Endothelial cell (in vitro differentiated cells): ENCODE measurements around the gene MVK. TPM values are rescaled to one million over a fixed set of nuclear protein-coding genes. Genes with fewer than 3 reads are reported as not detected.

Experiments
- DNase-seq: peaks from one replicate; pipeline ENCODE4 v3.0.0; 2021; ENCODE audit warnings: low spot score
- H3K27ac Mint-ChIP-seq: one replicate; pipeline ENCODE4 v1.8.0; 2021; ENCODE audit warnings: mixed read lengths, inconsistent platforms; ENCODE audit not compliant: unreplicated experiment
- H3K27me3 Mint-ChIP-seq: one replicate; pipeline ENCODE4 v1.8.0; 2021; ENCODE audit warnings: mild to moderate bottlenecking, moderate library complexity, mixed read lengths, inconsistent platforms; ENCODE audit not compliant: unreplicated experiment
- H3K36me3 Mint-ChIP-seq: one replicate; pipeline ENCODE4 v1.8.0; 2021; ENCODE audit warnings: mild to moderate bottlenecking, low read depth, mixed read lengths, inconsistent platforms; ENCODE audit not compliant: unreplicated experiment
- H3K4me1 Mint-ChIP-seq: one replicate; pipeline ENCODE4 v1.8.0; 2021; ENCODE audit warnings: mild to moderate bottlenecking, mixed read lengths, inconsistent platforms; ENCODE audit not compliant: unreplicated experiment
- H3K4me3 Mint-ChIP-seq: one replicate; pipeline ENCODE4 v1.8.0; 2021; ENCODE audit warnings: mild to moderate bottlenecking, mixed read lengths, inconsistent platforms; ENCODE audit not compliant: unreplicated experiment
- H3K9me3 Mint-ChIP-seq: one replicate; pipeline ENCODE4 v1.8.0; 2021; ENCODE audit warnings: mixed read lengths, inconsistent platforms; ENCODE audit not compliant: unreplicated experiment
- total RNA-seq: library from RNA; stranded (reverse); fragmentation: NEBNext Ultra II Directional; extraction: Animal tissue kit (Norgen Biotek cat#: 25700); gene quantifications from one replicate; pipeline ENCODE4 v1.2.1, GENCODE V29; 2021; ENCODE audit not compliant: unreplicated experiment
- TF ChIP-seq, protein P1 (sequence below): fragments of 200-600 bp; sonication (generic); IDR thresholded peaks from one replicate; pipeline ENCODE4 v1.5.0; 2021; ENCODE audit warnings: antibody characterized with exemption; ENCODE audit not compliant: unreplicated experiment

Gene MVK
- total RNA-seq, 1 donor from 2014 or later = 40.7 TPM

DNA sequence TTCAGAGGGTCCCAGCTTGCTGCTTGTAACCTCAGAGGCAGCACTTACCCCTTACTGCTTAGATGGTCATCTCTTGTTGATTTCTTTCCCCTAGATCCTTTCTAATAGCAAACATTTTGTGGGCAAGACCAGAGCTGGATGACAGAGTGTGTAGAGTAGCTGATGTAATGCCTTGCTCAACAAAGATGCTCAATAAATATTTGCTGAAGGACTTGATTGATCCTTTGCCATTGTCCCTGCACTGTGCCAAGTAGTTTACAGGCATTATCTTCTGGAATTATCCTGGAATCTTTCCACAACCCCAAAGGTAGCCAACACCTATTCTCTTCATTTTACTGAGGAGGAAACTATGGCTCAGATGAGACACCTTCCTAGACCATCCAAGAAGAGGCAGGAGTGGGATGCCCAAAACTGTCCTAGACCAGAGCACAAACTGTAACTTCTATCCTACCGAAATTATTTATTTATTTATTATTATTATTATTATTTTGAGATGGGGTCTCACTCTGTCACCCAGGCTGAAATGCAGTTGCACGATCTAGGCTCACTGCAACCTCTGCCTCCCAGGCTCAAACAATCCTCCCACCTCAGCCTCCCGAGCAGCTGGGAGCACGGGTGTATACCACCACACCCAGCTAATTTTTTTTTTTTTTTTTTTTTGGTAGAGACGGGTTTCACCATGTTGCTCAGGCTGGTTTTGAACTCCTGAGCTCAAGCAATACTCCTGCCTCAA, 1.7 kb upstream of the MVK start:
- H3K36me3 Mint-ChIP-seq = peaks cover 20% of the 10 kb centered on the region
- TF ChIP-seq, protein P1, sequence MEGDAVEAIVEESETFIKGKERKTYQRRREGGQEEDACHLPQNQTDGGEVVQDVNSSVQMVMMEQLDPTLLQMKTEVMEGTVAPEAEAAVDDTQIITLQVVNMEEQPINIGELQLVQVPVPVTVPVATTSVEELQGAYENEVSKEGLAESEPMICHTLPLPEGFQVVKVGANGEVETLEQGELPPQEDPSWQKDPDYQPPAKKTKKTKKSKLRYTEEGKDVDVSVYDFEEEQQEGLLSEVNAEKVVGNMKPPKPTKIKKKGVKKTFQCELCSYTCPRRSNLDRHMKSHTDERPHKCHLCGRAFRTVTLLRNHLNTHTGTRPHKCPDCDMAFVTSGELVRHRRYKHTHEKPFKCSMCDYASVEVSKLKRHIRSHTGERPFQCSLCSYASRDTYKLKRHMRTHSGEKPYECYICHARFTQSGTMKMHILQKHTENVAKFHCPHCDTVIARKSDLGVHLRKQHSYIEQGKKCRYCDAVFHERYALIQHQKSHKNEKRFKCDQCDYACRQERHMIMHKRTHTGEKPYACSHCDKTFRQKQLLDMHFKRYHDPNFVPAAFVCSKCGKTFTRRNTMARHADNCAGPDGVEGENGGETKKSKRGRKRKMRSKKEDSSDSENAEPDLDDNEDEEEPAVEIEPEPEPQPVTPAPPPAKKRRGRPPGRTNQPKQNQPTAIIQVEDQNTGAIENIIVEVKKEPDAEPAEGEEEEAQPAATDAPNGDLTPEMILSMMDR = no peak
- no peak for DNase-seq
- H3K27ac Mint-ChIP-seq = no peak overlapping the region
- H3K4me1 Mint-ChIP-seq = peaks cover 40% of the 10 kb centered on the region
- no peaks in the 10 kb centered on the region for H3K9me3 Mint-ChIP-seq
- H3K27me3 Mint-ChIP-seq = peaks cover 2% of the 10 kb centered on the region
- no peak overlapping the region for H3K4me3 Mint-ChIP-seq

DNA sequence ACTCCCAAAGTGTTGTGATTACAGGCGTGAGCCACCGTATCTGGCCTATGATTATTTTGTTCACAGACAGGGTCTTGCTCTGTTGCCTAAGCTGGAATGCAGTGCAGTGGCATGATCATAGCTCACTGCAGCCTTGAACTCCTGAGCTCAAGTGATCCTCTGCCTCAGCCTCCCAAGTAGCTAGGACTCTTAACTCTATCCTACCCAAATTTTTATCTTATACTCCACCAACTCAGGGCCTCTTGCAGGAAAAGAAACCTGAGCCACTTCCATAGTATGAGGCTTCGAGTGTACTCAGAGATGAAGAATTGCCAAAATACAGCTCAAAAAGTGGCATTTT, 1.1 kb upstream of the MVK start:
- H3K9me3 Mint-ChIP-seq = no peaks in the 10 kb centered on the region
- peaks cover 2% of the 10 kb centered on the region for H3K27me3 Mint-ChIP-seq
- H3K4me3 Mint-ChIP-seq = peak overlapping the region; percentile 94
- peaks cover 40% of the 10 kb centered on the region for H3K4me1 Mint-ChIP-seq
- H3K36me3 Mint-ChIP-seq = peaks cover 18% of the 10 kb centered on the region
- peak overlapping the region; percentile 78 for H3K27ac Mint-ChIP-seq
- TF ChIP-seq, protein P1 = no peak
- no peak for DNase-seq

DNA sequence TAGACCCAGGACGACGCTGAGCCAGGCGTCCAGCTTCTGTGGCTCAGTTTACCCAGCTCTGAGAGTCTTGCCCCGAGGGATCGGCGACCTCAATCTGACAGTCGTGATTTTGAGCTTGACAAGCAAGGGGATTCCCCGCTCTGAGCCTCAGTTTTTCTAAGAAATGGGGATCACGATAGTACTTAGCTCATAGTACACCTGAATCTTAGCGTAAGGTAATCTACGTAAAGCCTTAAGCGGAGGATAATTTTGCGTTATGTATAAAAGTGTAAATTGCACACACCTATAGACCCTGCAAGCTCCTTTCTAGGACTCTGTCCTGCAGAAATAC, 285 bp downstream of the MVK start:
- H3K4me3 Mint-ChIP-seq = peak overlapping the region; percentile 94
- H3K9me3 Mint-ChIP-seq = no peaks in the 10 kb centered on the region
- DNase-seq = no peak
- peaks cover 6% of the 10 kb centered on the region for H3K27me3 Mint-ChIP-seq
- no peak overlapping the region for H3K27ac Mint-ChIP-seq
- peaks cover 14% of the 10 kb centered on the region for H3K36me3 Mint-ChIP-seq
- TF ChIP-seq, protein P1 = no peak
- peaks cover 40% of the 10 kb centered on the region for H3K4me1 Mint-ChIP-seq

DNA sequence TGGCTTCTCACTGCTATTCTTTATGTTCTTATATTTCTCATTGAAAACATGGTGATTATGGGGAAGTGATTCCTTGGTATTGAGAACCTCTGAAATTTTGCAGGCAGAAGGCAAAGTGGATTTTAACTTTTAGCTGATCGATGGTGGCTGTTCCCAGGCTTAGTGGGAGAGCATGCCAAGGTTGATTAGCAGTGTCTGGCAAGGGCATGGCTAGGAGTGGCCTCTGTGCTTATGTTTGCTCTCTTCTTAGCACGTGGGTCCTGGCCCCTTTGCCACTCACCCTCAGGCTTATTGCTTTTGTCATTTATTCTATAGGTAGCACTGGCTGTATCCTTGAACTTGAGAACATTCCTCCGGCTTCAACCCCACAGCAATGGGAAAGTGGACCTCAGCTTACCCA, 2.1 kb downstream of the MVK start:
- Mint-ChIP-seq H3K27ac (no peak overlapping the region), H3K4me1 (peaks cover 28% of the 10 kb centered on the region), H3K9me3 (no peaks in the 10 kb centered on the region), H3K27me3 (peaks cover 4% of the 10 kb centered on the region), H3K36me3 (peaks cover 19% of the 10 kb centered on the region), H3K4me3 (no peak overlapping the region)
- DNase-seq = no peak
- TF ChIP-seq, protein P1 = no peak

DNA sequence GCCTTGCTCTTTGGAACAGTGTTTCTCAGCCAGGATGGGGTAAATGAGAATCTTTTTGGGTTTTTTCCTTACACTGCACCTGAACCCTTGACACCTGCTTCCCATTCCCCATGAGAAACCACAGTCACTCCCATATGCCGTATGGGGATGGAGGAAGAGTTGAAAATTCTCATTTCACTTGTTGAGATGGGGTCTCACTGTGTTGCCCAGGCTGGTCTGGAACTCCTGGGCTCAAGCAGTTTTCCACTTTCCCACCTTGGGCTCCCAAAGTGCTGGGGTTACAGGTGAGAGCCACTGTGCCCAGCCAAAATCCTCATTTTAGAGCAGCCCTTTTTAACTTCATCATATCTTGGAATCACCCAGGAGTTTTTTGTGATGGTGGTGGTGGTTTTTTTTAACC, 3.7 kb downstream of the MVK start:
- Mint-ChIP-seq H3K36me3 (peaks cover 29% of the 10 kb centered on the region), H3K9me3 (no peaks in the 10 kb centered on the region), H3K4me3 (no peak overlapping the region), H3K27ac (no peak overlapping the region), H3K27me3 (peaks cover 5% of the 10 kb centered on the region), H3K4me1 (peaks cover 19% of the 10 kb centered on the region)
- TF ChIP-seq, protein P1 = no peak
- DNase-seq = no peak
